OCI-LY3 (cell line): Measurements from ENCODE around the gene KCNK6.

ENCODE experiments used
- H2AFZ ChIP-seq: fragments of 200-600, 300-600 bp; shearing (Covaris generic); 2 replicates; pipeline ENCODE4 v1.6.0; 2014; ENCODE audit warnings: antibody characterized with exemption, low read depth, low read length
- H3K27ac ChIP-seq: fragments of 200-600, 300-600 bp; sonication (generic); 2 replicates; pipeline ENCODE4 v1.5.1; 2014; ENCODE audit warnings: mild to moderate bottlenecking, low read length, moderate library complexity, mixed read lengths
- H3K27me3 ChIP-seq: fragments of 200-600, 300-600 bp; sonication (generic); 2 replicates; pipeline ENCODE4 v1.6.1; 2014; ENCODE audit warnings: low read depth, low read length, mixed read lengths
- H3K36me3 ChIP-seq: fragments of 200-600, 300-600 bp; sonication (generic); replicated peaks from 2 replicates; pipeline ENCODE3; 2014; ENCODE audit warnings: low read depth, low read length, mixed read lengths
- H3K4me1 ChIP-seq: fragments of 300-600, 200-600 bp; sonication (generic); 2 replicates; pipeline ENCODE4 v1.6.1; 2014; ENCODE audit warnings: low read length, mixed read lengths
- H3K4me2 ChIP-seq: fragments of 200-600, 300-600 bp; sonication (generic); 2 replicates; pipeline ENCODE4 v1.6.1; 2014; ENCODE audit warnings: low read length, mixed read lengths
- H3K4me3 ChIP-seq: fragments of 300-600, 200-600 bp; sonication (generic); 2 replicates; pipeline ENCODE4 v1.5.1; 2014; ENCODE audit warnings: antibody characterized with exemption, mild to moderate bottlenecking, low read length, moderate library complexity
- H3K79me2 ChIP-seq: fragments of 300-600, 200-600 bp; shearing (Covaris generic); 2 replicates; pipeline ENCODE4 v1.6.1; 2014; ENCODE audit warnings: mild to moderate bottlenecking, low read length, mixed read lengths
- H3K9ac ChIP-seq: fragments of 300-600, 200-600 bp; shearing (Covaris generic); 2 replicates; pipeline ENCODE4 v1.6.0; 2014; ENCODE audit warnings: mild to moderate bottlenecking, low read length, moderate library complexity
- H3K9me3 ChIP-seq: fragments of 200-600, 300-600 bp; shearing (Covaris generic); 2 replicates; pipeline ENCODE4 v1.6.1; 2014; ENCODE audit warnings: low read length, mixed read lengths; ENCODE audit not compliant: insufficient read depth
- H4K20me1 ChIP-seq: fragments of 200-600, 300-600 bp; sonication (generic); 2 replicates; pipeline ENCODE4 v1.6.1; 2016; ENCODE audit warnings: low read length, mixed read lengths; ENCODE audit not compliant: insufficient read depth
- CTCF ChIP-seq: fragments of 200-600, 300-600 bp; sonication (generic); IDR thresholded peaks from 2 replicates; pipeline ENCODE4 v1.5.1; 2014; ENCODE audit warnings: antibody characterized with exemption, low read length, low read depth
- EZH2phosphoT487 ChIP-seq: fragments of 200-600 bp; shearing (Covaris generic); IDR thresholded peaks from 2 replicates; pipeline ENCODE4 v1.6.1; 2018; ENCODE audit warnings: antibody characterized with exemption, mixed run types, low read depth

The KCNK6 gene

GRCh38 chr19:38373907-38374331 is 54.3 kb downstream of the KCNK6 start:
- Histone ChIP-seq H3K9ac (peak overlapping the region; percentile 78), H3K79me2 (peaks cover 38% of the 10 kb centered on the region), H4K20me1 (peaks cover 4% of the 10 kb centered on the region; the same call in 1 of the 2 replicates), H2AFZ (peak overlapping the region; percentile 56), H3K9me3 (no peaks in the 10 kb centered on the region), H3K27ac (peak overlapping the region; percentile 28), H3K4me2 (peak overlapping the region; percentile 87), H3K4me1 (peaks cover 14% of the 10 kb centered on the region), H3K27me3 (no peaks in the 10 kb centered on the region), H3K4me3 (peak overlapping the region; percentile 76), H3K36me3 (peaks cover 18% of the 10 kb centered on the region)
- TF ChIP-seq EZH2phosphoT487: no peak
- no peak for TF ChIP-seq CTCF

- Histone ChIP-seq H2AFZ (peak within 1 kb of the TSS; percentile 56), H3K36me3 (peaks cover 24% of the 10 kb centered on the region), H3K4me1 (peaks cover 14% of the 10 kb centered on the region), H3K9ac (peak within 1 kb of the TSS; percentile 90), H3K4me3 (peak within 1 kb of the TSS; percentile 82), H3K4me2 (peak within 1 kb of the TSS; percentile 87), H4K20me1 (peaks cover 4% of the 10 kb centered on the region; the same call in 1 of the 2 replicates), H3K79me2 (peaks cover 41% of the 10 kb centered on the region), H3K9me3 (no peaks in the 10 kb centered on the region), H3K27ac (peak within 1 kb of the TSS; percentile 58), H3K27me3 (no peaks in the 10 kb centered on the region)
- TF ChIP-seq CTCF: peak; percentile 39
- no peak for TF ChIP-seq EZH2phosphoT487
These were observed 54.9 kb downstream of the KCNK6 start, which contains the start of gene PSMD8 for GRCh38 chr19:38374332-38375097. Gene PSMD8, plus strand, starts transcription at chr19:38374571. Its CDS starts 31 bp downstream, at chr19:38374602.

- TF ChIP-seq CTCF: no peak
- TF ChIP-seq EZH2phosphoT487: no peak
- peak overlapping the region; percentile 58 for H3K27ac ChIP-seq
These were observed 55.5 kb downstream of the KCNK6 start for GRCh38 chr19:38375098-38375493.

GRCh38 chr19:38375748-38376147 is 56.1 kb downstream of the KCNK6 start:
- Histone ChIP-seq H3K4me3 (peak overlapping the region; percentile 82), H3K9ac (peak overlapping the region; percentile 90), H3K4me2 (peak overlapping the region; percentile 82), H4K20me1 (peaks cover 4% of the 10 kb centered on the region; the same call in 1 of the 2 replicates), H3K27ac (no peak overlapping the region), H3K27me3 (no peaks in the 10 kb centered on the region), H3K36me3 (peaks cover 30% of the 10 kb centered on the region), H3K79me2 (peaks cover 41% of the 10 kb centered on the region), H3K9me3 (no peaks in the 10 kb centered on the region), H3K4me1 (peaks cover 14% of the 10 kb centered on the region), H2AFZ (no peak overlapping the region)
- no peak for TF ChIP-seq CTCF
- no peak for TF ChIP-seq EZH2phosphoT487

More at GRCh38 chr19:38375098-38375493, 55.5 kb downstream of the KCNK6 start:
- peak overlapping the region; percentile 55; the same call in 1 of the 2 replicates for H2AFZ ChIP-seq
- H3K79me2 ChIP-seq: peaks cover 41% of the 10 kb centered on the region
- peaks cover 14% of the 10 kb centered on the region for H3K4me1 ChIP-seq
- H3K9ac ChIP-seq: peak overlapping the region; percentile 90
- peaks cover 25% of the 10 kb centered on the region for H3K36me3 ChIP-seq
- H3K27me3 ChIP-seq: no peaks in the 10 kb centered on the region
- no peaks in the 10 kb centered on the region for H3K9me3 ChIP-seq
- H4K20me1 ChIP-seq: peaks cover 4% of the 10 kb centered on the region; the same call in 1 of the 2 replicates
- peak overlapping the region; percentile 82 for H3K4me2 ChIP-seq
- peak overlapping the region; percentile 82 for H3K4me3 ChIP-seq
